Gastrocnemius medialis (tissue), 4 donors: Measurements from ENCODE around the gene ATAT1.

Experiments used
- POLR2A ChIP-seq, 2 donors: fragments of 450-650 bp; IDR thresholded peaks; one replicate each; pipeline ENCODE4 v1.6.1; 2017; ENCODE audit warnings: antibody characterized with exemption in 2 of 2, mild to moderate bottlenecking in 2 of 2, moderate library complexity in 2 of 2
- TF ChIP-seq, protein P1 (sequence below), 5 experiments: fragments of 450-650 bp in 3 of 5; fragments of 200-600 bp in 2 of 5; sonication (generic) in 2 of 5; IDR thresholded peaks in 4 of 5; conservative IDR thresholded peaks in 1 of 5; 1 replicate in 4 of 5; 2 replicates in 1 of 5; pipeline ENCODE4 v1.5.1; 2016 to 2019; ENCODE audit warnings: antibody characterized with exemption in 5 of 5, mild to moderate bottlenecking in 3 of 5, moderate library complexity in 3 of 5

- TF ChIP-seq, protein P1, sequence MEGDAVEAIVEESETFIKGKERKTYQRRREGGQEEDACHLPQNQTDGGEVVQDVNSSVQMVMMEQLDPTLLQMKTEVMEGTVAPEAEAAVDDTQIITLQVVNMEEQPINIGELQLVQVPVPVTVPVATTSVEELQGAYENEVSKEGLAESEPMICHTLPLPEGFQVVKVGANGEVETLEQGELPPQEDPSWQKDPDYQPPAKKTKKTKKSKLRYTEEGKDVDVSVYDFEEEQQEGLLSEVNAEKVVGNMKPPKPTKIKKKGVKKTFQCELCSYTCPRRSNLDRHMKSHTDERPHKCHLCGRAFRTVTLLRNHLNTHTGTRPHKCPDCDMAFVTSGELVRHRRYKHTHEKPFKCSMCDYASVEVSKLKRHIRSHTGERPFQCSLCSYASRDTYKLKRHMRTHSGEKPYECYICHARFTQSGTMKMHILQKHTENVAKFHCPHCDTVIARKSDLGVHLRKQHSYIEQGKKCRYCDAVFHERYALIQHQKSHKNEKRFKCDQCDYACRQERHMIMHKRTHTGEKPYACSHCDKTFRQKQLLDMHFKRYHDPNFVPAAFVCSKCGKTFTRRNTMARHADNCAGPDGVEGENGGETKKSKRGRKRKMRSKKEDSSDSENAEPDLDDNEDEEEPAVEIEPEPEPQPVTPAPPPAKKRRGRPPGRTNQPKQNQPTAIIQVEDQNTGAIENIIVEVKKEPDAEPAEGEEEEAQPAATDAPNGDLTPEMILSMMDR (IDR thresholded peaks at IDR 0.05 in 4 of 5, conservative IDR thresholded peaks at IDR 0.05 in 1 of 5), result no peak
- no peak for TF ChIP-seq POLR2A (IDR thresholded peaks at IDR 0.05)
Measured at GRCh38 chr6:30656513-30656912, 29.8 kb downstream of the ATAT1 start.
